Cardiac muscle cell (in vitro differentiated cells and primary cell): ENCODE results near the gene BRD7. TPM values are rescaled to one million over a fixed set of nuclear protein-coding genes. Genes with fewer than 3 reads are reported as not detected.

ENCODE experiments used
- DNase-seq, 2 donors: peaks; one replicate each; pipeline versions ENCODE4 v3.0.0 to v3.0.0-alpha.2; 2010 to 2017; ENCODE audit warnings: low read depth in 1 of 2, low spot score in 1 of 2
- H3K27ac ChIP-seq: fragments of 200-600 bp; sonication (generic); 2 replicates; pipeline ENCODE4 v1.5.1; 2016
- H3K27me3 ChIP-seq: fragments of 200-600 bp; sonication (generic); 2 replicates; pipeline ENCODE4 v1.6.0; 2016; ENCODE audit warnings: control low read depth
- H3K36me3 ChIP-seq: fragments of 200-600 bp; sonication (generic); 2 replicates; pipeline ENCODE4 v1.5.1; 2016; ENCODE audit warnings: control low read depth
- H3K4me1 ChIP-seq: fragments of 200-600 bp; sonication (generic); 2 replicates; pipeline ENCODE4 v1.8.1; 2017; ENCODE audit warnings: low read depth, mild to moderate bottlenecking, mixed run types
- H3K4me3 ChIP-seq: fragments of 200-600 bp; sonication (generic); 2 replicates; pipeline ENCODE4 v1.5.1; 2016; ENCODE audit warnings: mild to moderate bottlenecking
- H3K9me3 ChIP-seq: fragments of 200-600 bp; sonication (generic); 2 replicates; pipeline ENCODE4 v1.5.1; 2017; ENCODE audit warnings: low read depth, mild to moderate bottlenecking, control low read depth
- polyA plus RNA-seq: library from polyadenylated mRNA; unstranded; fragments of >200 nt; fragmentation: Nextera tagmentation; extraction: Ambion mirVana; gene quantifications from 2 replicates; pipeline ENCODE4 v1.2.1, GENCODE V29; 2016
- total RNA-seq: library from RNA; depleted of rRNA; stranded (reverse); fragments of >200 nt; gene quantifications from 2 replicates; pipeline ENCODE4 v1.2.3, GENCODE V29; 2016
- TF ChIP-seq, protein P1 (sequence below): IDR thresholded peaks from 2 replicates; pipeline ENCODE4 v1.5.1; 2012; ENCODE audit warnings: low read depth, mild to moderate bottlenecking, low read length

The BRD7 gene
- total and polyA plus RNA-seq, 2 experiments from 2014 or later = 80.1 to 89.2 TPM

GRCh38 chr16:50290856-50291255 lies 77.9 kb downstream of the BRD7 start:
- TF ChIP-seq, protein P1, sequence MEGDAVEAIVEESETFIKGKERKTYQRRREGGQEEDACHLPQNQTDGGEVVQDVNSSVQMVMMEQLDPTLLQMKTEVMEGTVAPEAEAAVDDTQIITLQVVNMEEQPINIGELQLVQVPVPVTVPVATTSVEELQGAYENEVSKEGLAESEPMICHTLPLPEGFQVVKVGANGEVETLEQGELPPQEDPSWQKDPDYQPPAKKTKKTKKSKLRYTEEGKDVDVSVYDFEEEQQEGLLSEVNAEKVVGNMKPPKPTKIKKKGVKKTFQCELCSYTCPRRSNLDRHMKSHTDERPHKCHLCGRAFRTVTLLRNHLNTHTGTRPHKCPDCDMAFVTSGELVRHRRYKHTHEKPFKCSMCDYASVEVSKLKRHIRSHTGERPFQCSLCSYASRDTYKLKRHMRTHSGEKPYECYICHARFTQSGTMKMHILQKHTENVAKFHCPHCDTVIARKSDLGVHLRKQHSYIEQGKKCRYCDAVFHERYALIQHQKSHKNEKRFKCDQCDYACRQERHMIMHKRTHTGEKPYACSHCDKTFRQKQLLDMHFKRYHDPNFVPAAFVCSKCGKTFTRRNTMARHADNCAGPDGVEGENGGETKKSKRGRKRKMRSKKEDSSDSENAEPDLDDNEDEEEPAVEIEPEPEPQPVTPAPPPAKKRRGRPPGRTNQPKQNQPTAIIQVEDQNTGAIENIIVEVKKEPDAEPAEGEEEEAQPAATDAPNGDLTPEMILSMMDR = no peak
- Histone ChIP-seq H3K27me3 (no peaks in the 10 kb centered on the region), H3K9me3 (no peaks in the 10 kb centered on the region), H3K36me3 (no peaks in the 10 kb centered on the region), H3K4me1 (no peaks in the 10 kb centered on the region), H3K4me3 (no peak overlapping the region), H3K27ac (no peak overlapping the region)
- DNase-seq = no peak

- Histone ChIP-seq H3K27me3 (no peaks in the 10 kb centered on the region), H3K4me3 (no peak overlapping the region), H3K4me1 (no peaks in the 10 kb centered on the region), H3K27ac (no peak overlapping the region), H3K36me3 (no peaks in the 10 kb centered on the region), H3K9me3 (no peaks in the 10 kb centered on the region)
- DNase-seq = no peak
- TF ChIP-seq, protein P1 = no peak
Observed at GRCh38 chr16:50289950-50290764, 78.6 kb downstream of the BRD7 start.

DNA sequence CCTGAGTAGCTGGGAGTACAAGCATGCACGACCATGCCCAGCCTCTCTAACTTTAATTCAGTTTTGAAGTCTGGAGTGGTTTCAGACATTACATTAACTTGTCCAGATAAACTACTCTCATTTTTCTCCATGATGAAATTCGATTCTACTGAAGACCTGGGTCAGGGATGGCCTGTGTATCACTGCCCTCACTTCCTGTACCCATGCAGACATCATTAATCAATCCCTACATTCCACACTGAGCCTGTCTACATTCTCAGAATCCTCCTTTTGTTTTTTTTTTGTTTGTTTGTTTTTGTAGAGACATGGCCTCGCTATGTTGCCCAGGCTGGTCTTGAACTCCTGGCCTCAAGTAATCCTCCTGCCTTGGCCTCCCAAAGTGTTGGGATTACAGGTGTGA lies 79.9 kb downstream of the BRD7 start:
- Histone ChIP-seq H3K4me1 (no peaks in the 10 kb centered on the region), H3K27me3 (no peaks in the 10 kb centered on the region), H3K4me3 (no peak overlapping the region), H3K27ac (no peak overlapping the region), H3K9me3 (no peaks in the 10 kb centered on the region), H3K36me3 (no peaks in the 10 kb centered on the region)
- no peak for DNase-seq
- TF ChIP-seq, protein P1 = no peak

- Histone ChIP-seq H3K36me3 (no peaks in the 10 kb centered on the region), H3K4me1 (no peaks in the 10 kb centered on the region), H3K27me3 (no peaks in the 10 kb centered on the region), H3K27ac (no peak overlapping the region), H3K9me3 (no peaks in the 10 kb centered on the region), H3K4me3 (no peak overlapping the region)
- TF ChIP-seq, protein P1 = no peak
- DNase-seq = no peak
Observed at GRCh38 chr16:50288026-50288425, 80.8 kb downstream of the BRD7 start.

- H3K36me3 ChIP-seq = no peaks in the 10 kb centered on the region
- H3K9me3 ChIP-seq = no peaks in the 10 kb centered on the region
- H3K4me3 ChIP-seq = no peak overlapping the region
- DNase-seq = no peak
- H3K27me3 ChIP-seq = no peaks in the 10 kb centered on the region
- TF ChIP-seq, protein P1 = no peak
- H3K27ac ChIP-seq = no peak overlapping the region
- no peaks in the 10 kb centered on the region for H3K4me1 ChIP-seq
Observed at GRCh38 chr16:50286681-50287080, 82.1 kb downstream of the BRD7 start.
